GM23338 (cell line): ENCODE results near the gene SYNDIG1. TPM values are rescaled to one million over a fixed set of nuclear protein-coding genes. Genes with fewer than 3 reads are reported as not detected.

Source experiments
- ATAC-seq: fragments of 200-7000 bp; cut with Tn5 transposase; 3 replicates; pipeline ENCODE4 v1.9.1; 2020
- DNase-seq: peaks from one replicate; pipeline ENCODE4 v3.0.0-alpha.2; 2015; ENCODE audit warnings: low spot score
- H2AFZ ChIP-seq: fragments of 200-600 bp; sonication (generic); 2 replicates; pipeline ENCODE4 v1.8.0; 2016; ENCODE audit warnings: antibody characterized with exemption, mild to moderate bottlenecking, moderate library complexity
- H3F3A ChIP-seq: fragments of 200-600 bp; sonication (generic); replicated peaks from 2 replicates; pipeline ENCODE4 v1.8.0; 2017; ENCODE audit warnings: antibody characterized with exemption, mixed run types, low read depth
- H3K27ac ChIP-seq: fragments of 200-600 bp; sonication (generic); 2 replicates; pipeline ENCODE4 v1.6.1; 2016; ENCODE audit warnings: low read depth
- H3K27me3 ChIP-seq: fragments of 200-600 bp; sonication (generic); 2 replicates; pipeline ENCODE4 v1.8.0; 2016; ENCODE audit warnings: mild to moderate bottlenecking, mixed run types, moderate library complexity; ENCODE audit not compliant: insufficient read depth
- H3K36me3 ChIP-seq: fragments of 200-600 bp; sonication (generic); 2 replicates; pipeline ENCODE4 v1.8.0; 2016; ENCODE audit warnings: mild to moderate bottlenecking; ENCODE audit not compliant: insufficient read depth
- H3K4me1 ChIP-seq: fragments of 200-600 bp; sonication (generic); 2 replicates; pipeline ENCODE4 v1.8.0; 2016; ENCODE audit warnings: mild to moderate bottlenecking, moderate library complexity; ENCODE audit not compliant: insufficient read depth
- H3K4me2 ChIP-seq: fragments of 200-600 bp; sonication (generic); 2 replicates; pipeline ENCODE4 v1.7.1; 2017; ENCODE audit warnings: mixed run types
- H3K4me3 ChIP-seq: fragments of 200-600 bp; sonication (generic); 2 replicates; pipeline ENCODE4 v1.6.1; 2016; ENCODE audit warnings: mixed run types
- H3K79me2 ChIP-seq: fragments of 200-600 bp; sonication (generic); replicated peaks from 2 replicates; pipeline ENCODE4 v1.8.0; 2017; ENCODE audit warnings: mild to moderate bottlenecking; ENCODE audit not compliant: insufficient read depth
- H3K9me2 ChIP-seq: fragments of 200-600 bp; sonication (generic); 2 replicates; pipeline ENCODE4 v1.8.0; 2017; ENCODE audit not compliant: insufficient read depth
- H4K20me1 ChIP-seq: fragments of 200-600 bp; sonication (generic); replicated peaks from 2 replicates; pipeline ENCODE4 v1.8.0; 2017; ENCODE audit warnings: mild to moderate bottlenecking; ENCODE audit not compliant: insufficient read depth
- H3K27ac Mint-ChIP-seq: 2 replicates; pipeline ENCODE4 v1.8.0; 2020; ENCODE audit warnings: inconsistent platforms, mild to moderate bottlenecking, moderate library complexity, mixed read lengths
- H3K27me3 Mint-ChIP-seq: 3 replicates; pipeline ENCODE4 v1.8.0; 2022; ENCODE audit warnings: low read depth, mild to moderate bottlenecking, moderate library complexity, mixed read lengths, inconsistent platforms; ENCODE audit not compliant: insufficient read depth, poor library complexity
- H3K36me3 Mint-ChIP-seq: 3 replicates; pipeline ENCODE4 v1.8.0; 2021; ENCODE audit warnings: low read depth, mild to moderate bottlenecking, inconsistent platforms, moderate library complexity, mixed read lengths
- H3K4me1 Mint-ChIP-seq: 3 replicates; pipeline ENCODE4 v1.8.0; 2020; ENCODE audit warnings: mild to moderate bottlenecking, inconsistent platforms, mixed read lengths
- H3K4me3 Mint-ChIP-seq: 3 replicates; pipeline ENCODE4 v1.8.0; 2021; ENCODE audit warnings: moderate library complexity, mild to moderate bottlenecking, inconsistent platforms, mixed read lengths
- H3K9me3 Mint-ChIP-seq: 3 replicates; pipeline ENCODE4 v1.8.0; 2020; ENCODE audit warnings: moderate library complexity, mild to moderate bottlenecking, inconsistent platforms, mixed read lengths
- ETS1 ChIP-seq: IDR thresholded peaks from 2 replicates; pipeline ENCODE4 v1.6.1; 2016; ENCODE audit warnings: antibody characterized with exemption
- NANOG ChIP-seq: IDR thresholded peaks from 2 replicates; pipeline ENCODE4 v1.6.1; 2016; ENCODE audit warnings: antibody characterized with exemption, borderline replicate concordance
- POLR2AphosphoS5 ChIP-seq: IDR thresholded peaks from 2 replicates; pipeline ENCODE4 v1.6.1; 2016; ENCODE audit warnings: antibody characterized with exemption, low read depth
- REST ChIP-seq: IDR thresholded peaks from one replicate; pipeline ENCODE4 v1.6.1; 2018; ENCODE audit warnings: antibody characterized with exemption; ENCODE audit not compliant: unreplicated experiment
- STAT1 ChIP-seq: IDR thresholded peaks from one replicate; pipeline ENCODE4 v1.6.1; 2016; ENCODE audit warnings: antibody characterized with exemption; ENCODE audit not compliant: unreplicated experiment
- ZNF114 ChIP-seq: fragments of 250-450 bp; sonication (Bioruptor Pico); IDR thresholded peaks from 2 replicates; pipeline ENCODE4 v1.5.0; 2020; ENCODE audit warnings: mild to moderate bottlenecking, moderate library complexity
- ZNF462 ChIP-seq: fragments of 250-450 bp; sonication (Bioruptor Pico); IDR thresholded peaks from 2 replicates; pipeline ENCODE4 v1.5.0; 2020; ENCODE audit warnings: mild to moderate bottlenecking, moderate library complexity
- polyA plus RNA-seq: library from polyadenylated mRNA; unstranded; fragments of >200 nt; fragmentation: Nextera tagmentation; extraction: Ambion mirVana; gene quantifications from 2 replicates; pipeline ENCODE4 v1.2.1, GENCODE V29; 2016
- total RNA-seq: library from RNA; depleted of rRNA; stranded (reverse); fragments of >200 nt; shearing (Covaris generic); gene quantifications from 2 replicates; pipeline ENCODE4 v1.2.3, GENCODE V29; 2014

The SYNDIG1 gene
- total and polyA plus RNA-seq, 2 experiments from 2014 or later: 2.8 to 4.8 TPM

DNA sequence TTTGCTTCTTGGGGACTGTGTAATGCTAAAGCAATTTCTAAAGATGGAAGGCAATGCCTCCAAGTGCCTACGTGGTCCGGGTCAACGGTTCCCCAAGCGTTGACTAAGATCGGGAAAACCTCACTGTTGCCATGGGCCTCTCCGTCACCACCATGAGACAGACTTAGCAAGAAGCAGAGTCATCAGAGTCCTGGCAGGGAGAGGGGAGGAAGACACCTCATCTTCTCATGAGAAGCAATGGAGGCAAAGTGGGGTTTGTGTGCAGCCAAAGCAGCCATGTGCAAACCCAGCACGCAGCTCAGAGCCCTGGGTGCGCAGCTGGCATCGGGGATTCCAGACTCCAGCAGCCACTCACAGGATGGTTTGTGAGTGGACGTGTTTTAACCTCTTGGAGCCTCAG is 111.4 kb downstream of the SYNDIG1 start (continued):
- no peak for TF ChIP-seq ZNF462 (CRISPR knock-in tag)
- TF ChIP-seq STAT1: no peak
- no peak for TF ChIP-seq ZNF114 (CRISPR knock-in tag)

DNA sequence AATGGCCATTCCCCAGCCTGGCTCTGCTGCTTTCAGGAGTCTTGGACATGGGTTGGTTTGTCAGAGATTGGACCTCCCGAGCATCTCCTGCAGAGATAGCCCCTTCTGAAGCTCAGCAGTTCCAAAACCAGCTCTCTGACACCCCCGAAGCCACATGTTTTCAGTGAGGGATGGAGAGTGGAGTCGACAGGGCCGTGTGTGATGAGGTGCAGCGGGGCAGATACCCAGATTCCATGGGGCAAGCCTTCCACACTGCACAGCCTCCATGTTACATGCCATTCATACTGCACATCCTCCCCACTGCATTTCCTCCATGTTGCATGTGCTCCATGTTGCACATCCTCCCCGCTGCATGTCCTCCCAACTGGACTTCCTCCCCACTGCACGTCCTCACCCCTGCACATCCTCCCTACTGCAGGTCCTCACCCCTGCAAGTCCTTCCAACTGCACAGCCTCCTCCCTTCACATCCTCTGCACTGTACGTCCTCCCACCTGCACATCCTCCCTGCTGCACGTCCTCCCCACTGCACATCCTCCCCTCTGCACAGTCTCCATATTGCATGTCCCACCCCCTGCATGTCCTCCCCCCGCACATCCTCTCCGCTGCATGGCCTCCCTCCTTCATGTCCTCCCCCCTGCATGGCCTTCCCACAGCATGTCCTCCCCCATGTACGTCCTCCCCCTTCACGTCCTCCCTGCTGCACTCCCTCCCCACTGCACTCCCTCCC is 112.2 kb downstream of the SYNDIG1 start:
- Histone ChIP-seq H3K9me2 (no peaks in the 10 kb centered on the region), H3K4me3 (no peak overlapping the region), H3K36me3 (no peaks in the 10 kb centered on the region), H2AFZ (no peak overlapping the region), H3K27me3 (no peaks in the 10 kb centered on the region), H3K27ac (no peak overlapping the region), H3K4me2 (no peak overlapping the region), H3K4me1 (no peaks in the 10 kb centered on the region), H4K20me1 (no peaks in the 10 kb centered on the region), H3F3A (no peaks in the 10 kb centered on the region), H3K79me2 (no peaks in the 10 kb centered on the region)
- H3K27ac Mint-ChIP-seq: no peak overlapping the region
- peaks cover 7% of the 10 kb centered on the region for H3K27me3 Mint-ChIP-seq
- H3K9me3 Mint-ChIP-seq: no peaks in the 10 kb centered on the region
- TF ChIP-seq REST (no peak), ETS1 (no peak), POLR2AphosphoS5 (no peak), NANOG (no peak)
- no peak for ATAC-seq
- H3K36me3 Mint-ChIP-seq: no peaks in the 10 kb centered on the region
- H3K4me1 Mint-ChIP-seq: no peaks in the 10 kb centered on the region; the same call in 2 of the 3 replicates
- DNase-seq: no peak
- no peak overlapping the region for H3K4me3 Mint-ChIP-seq
